HG03280 (cell line): Measurements from ENCODE around the gene WDR33.

Experiments used
- ATAC-seq: cut with Tn5 transposase; IDR thresholded peaks from one replicate; pipeline ENCODE4 v1.9.1; 2021; ENCODE audit warnings: mild to moderate bottlenecking, moderate library complexity; ENCODE audit not compliant: unreplicated experiment

The WDR33 gene

DNA sequence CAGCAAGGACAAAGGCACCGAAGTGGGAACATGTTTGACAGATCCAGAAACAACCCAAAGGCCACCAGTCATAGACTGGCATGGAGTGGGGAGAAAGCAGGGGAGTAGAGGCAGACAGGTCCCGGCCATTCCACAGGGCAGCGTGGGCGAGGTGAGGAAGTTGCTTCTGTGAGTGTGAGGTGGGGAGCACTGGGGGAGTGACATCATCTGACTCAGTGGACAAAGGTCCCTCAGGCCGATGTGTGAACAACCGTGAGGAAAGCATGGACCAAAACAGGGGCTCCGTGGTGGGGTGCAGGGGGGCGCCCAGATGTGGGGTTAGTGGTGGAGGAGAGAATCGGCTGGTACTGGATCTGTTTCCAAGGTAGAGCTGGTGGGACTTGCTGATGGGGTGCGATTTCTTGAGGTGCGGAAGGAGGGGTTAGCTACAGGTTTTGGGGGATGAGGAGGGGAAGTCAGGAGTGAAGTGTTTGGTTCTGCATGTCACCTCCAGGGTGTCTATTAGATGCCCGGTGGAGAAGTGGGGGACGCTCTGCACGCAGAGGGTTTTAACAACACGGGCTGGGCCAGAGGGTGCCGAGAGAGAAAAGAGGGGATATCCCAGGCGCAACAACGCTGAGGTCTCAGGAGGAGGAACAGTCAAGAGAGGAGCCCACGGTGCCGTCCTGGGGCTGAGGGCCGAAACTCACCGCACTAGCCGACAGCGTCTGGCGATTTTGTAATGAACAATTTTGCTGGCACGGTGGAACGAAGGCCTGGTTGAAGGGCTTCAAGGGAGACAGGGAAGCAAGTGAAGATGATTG lies 112.2 kb downstream of the WDR33 start:
- no peak for ATAC-seq

DNA sequence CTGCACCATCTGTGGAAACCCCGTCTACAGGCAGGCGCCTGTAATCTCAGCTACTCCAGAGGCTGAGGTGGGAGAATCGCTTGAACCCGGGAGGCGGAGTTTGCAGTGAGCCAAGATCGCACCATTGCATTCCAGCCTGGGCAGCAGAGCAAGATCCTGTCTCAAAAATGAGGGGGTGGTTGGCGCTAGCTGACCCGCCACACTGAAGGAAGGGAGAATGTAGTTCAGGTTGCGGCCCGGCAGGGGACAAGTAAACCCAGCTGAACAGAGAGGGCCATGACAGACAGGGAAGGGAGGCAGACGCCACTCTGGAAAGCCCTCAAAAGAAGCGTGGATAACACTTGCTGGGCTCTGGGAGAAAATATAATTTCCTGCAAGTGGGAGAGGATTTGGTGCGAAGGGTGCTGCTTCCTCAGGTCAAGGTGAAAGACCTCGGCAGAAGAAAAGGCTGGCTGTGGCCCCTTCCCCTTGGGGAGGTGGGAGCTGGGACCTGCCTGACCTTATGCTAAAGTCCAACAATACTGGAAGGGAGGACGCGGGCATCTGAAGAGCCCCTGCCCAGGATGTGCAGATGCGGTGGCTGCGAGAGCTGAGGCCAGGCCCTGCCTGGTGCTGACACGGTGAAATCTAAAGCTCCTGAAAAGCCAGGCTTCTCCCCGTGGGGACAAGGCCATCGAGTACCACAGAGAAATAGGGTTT lies 113.3 kb downstream of the WDR33 start:
- no peak for ATAC-seq

DNA sequence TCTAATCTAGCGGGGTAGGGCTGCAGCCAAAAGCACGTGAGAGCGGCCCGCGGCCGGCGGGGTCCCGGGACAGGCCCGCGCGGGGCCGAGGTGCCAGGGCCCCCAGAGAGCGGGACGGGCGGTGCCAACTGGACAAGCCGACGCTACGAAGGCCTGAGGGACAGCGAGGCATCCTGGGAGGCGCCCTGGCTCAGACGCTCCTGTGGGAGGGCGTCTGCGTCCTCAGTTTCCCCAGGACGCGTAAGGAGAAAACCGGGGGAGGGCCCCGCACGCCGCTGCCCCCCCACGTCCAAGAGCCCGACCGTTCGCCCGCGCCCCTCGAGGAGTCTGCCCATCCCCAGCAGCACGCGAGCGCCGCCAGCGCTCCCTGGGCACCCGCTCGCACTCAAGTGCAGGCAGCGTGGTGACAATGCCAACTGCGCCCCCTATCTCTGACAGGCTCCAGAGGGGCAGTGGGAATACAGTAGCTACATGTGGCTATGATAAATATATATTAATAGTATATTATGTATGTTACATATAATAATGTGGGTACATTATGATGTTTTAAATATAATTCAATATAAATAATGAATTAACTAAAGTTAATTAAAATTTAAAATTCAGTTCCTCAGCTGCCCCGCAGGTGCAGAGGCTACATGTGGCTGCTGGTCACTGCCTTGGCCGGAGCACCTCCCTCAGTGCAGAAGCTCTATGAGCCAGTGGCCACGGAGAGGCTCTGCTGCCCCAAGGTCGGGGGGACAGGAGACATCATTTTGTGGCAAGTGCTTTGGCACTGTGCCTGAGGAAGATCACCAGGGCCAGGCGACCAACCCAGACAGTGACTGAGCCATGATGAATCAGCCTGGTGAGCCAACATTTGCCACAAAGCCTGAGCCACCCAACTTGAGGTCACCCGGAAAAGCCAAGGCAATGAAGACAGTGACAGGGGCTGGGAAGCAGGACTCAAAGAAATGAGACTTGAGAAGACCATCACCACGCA lies 115.2 kb downstream of the WDR33 start:
- ATAC-seq: no peak

- no peak for ATAC-seq
Measured at GRCh38 chr2:127694986-127695385, 116.0 kb downstream of the WDR33 start.

DNA sequence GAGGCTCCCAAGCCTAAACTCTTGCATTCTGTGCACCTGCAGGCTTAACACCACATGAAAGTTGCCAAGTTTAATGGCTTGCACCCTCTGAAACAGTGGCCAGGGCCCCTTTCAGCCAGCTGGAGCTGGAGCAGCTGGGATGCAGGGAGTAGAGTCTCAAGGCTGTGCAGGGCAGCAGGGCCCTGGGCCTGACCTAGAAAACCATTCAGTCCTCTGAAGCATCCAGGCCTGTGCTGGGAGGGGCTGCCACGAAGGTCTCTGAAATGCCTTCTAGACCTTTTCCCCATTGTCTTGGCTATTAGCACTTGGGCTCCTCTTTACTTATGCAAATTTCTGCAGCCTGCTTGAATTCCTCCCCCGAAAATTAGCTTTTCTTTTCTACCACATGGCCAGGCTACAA lies 120.3 kb downstream of the WDR33 start:
- ATAC-seq: no peak

DNA sequence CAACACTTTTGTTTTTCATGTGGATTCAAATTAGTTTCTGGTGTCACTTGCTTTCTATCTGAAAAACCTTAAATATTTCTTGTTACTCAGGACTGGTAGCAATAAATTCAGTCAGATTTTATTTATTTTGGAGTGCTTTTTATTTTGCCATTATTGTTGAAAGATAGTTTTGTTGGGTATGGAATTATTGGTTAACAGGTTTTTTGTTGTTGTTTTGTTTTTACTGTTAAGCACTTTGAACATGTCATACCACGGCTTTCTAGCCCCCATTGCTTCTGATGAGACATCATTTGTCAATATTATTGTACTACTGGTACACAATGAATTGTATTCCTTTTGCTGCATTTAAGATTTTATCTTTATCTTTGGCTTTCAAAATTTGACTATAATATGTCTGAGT lies 122.6 kb downstream of the WDR33 start:
- no peak for ATAC-seq

GRCh38 chr2:127685410-127686080 lies 125.4 kb downstream of the WDR33 start:
- ATAC-seq: no peak

GRCh38 chr2:127683757-127684156 lies 127.2 kb downstream of the WDR33 start:
- ATAC-seq: no peak

DNA sequence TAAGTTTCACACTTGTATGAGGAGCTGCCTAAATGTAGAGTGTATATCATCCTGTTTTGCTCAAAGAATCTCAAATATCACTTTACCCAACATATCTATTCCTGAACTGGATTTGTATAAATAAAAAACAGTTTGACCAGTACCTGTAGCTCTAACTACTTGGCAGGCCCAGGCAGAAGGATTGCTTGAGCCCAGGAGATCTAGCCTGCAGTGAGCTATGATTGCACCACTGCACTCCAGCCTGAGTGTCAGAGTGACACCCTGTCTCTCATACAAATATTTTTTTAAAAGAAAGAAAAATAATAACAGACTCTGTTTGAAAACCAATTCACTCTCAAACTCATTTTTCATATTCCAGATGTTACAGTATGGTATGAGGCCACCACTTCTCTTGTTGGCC lies 127.9 kb downstream of the WDR33 start:
- ATAC-seq: no peak

DNA sequence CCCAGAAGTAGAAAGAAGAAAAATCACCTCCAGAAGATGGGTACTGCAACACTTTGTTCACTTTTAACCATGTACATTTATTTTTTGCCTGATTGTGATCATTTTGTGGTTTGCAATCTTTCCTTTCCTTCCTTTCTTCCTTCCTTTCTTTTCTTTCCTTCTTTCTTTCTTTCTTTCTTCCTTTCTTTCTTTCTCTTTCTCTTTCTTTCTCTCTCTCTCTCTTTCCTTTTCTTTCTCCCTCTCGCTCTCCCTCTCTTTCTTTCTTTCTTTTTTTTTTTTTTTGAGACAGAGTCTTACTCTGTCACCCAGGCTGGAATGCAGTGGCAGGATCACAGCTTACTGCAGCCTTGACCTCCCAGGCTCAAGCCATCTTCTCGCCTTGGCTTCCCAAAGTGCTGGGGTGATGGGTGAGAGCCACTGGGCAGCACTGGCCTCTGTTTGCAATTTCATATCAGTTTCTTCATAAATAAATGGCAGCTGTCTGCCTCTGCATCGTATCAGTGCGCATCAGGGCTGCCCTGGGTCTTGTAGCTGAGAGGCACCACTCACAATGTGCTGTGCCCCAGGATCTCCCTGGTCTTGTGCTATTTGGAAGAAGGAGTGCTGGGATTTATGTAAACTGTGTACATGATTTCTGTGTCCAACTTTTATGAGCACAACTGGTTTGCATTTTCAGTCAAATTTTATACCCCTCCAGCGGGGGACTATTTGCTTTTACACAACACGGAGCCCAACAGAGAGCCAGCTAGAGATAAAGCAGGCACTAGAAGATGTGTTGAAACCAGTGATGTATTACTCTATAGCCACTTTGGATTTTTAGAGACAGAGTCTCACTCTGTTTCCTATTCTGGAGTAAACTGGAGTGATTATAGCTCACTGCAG lies 128.8 kb downstream of the WDR33 start:
- no peak for ATAC-seq

GRCh38 chr2:127681288-127681804 lies 129.6 kb downstream of the WDR33 start:
- ATAC-seq: no peak

- ATAC-seq: no peak
Measured at GRCh38 chr2:127680706-127681287, 130.2 kb downstream of the WDR33 start.

- no peak for ATAC-seq
Measured at GRCh38 chr2:127679680-127680361, 131.2 kb downstream of the WDR33 start.

DNA sequence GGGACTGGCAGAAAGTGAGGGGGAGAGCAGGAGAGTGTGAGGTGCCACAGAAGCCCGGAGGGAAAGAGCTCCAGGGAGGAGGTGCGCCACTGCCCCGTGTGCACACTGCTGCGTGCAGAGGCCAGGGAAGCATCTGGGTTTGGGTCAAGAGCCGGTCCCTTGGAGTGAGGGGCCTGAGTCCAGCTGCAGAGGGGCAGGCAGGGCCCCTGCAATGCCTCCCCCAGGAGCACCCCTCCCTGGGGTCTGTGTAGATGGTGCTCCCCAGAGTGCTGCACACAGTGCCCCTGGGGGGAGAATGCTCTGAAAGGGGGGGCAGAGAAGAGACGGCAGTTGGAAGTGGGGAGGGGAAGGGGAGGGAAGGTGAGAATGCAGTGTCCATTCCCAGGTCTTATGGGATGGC lies 132.0 kb downstream of the WDR33 start:
- no peak for ATAC-seq

GRCh38 chr2:127678531-127678930 lies 132.4 kb downstream of the WDR33 start:
- no peak for ATAC-seq

DNA sequence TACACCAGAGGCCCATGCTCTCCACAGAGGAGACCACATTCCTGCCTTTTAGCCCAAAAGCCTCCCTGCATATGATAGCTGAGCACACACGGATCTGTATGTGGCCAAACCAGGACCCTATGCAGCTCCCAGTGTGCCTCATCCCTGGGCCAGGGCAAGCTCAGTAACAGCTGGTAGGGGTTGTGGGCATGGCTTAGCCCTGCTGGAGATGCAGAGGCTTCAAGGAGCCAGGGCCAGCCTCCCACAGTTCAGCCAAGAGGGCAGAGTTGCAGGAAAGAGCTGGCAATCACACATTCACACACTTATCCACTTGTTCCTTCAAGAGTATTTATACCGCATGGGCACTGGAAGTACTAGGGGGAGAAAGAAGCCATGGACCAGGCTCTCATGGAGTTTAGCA lies 134.1 kb downstream of the WDR33 start:
- no peak for ATAC-seq

DNA sequence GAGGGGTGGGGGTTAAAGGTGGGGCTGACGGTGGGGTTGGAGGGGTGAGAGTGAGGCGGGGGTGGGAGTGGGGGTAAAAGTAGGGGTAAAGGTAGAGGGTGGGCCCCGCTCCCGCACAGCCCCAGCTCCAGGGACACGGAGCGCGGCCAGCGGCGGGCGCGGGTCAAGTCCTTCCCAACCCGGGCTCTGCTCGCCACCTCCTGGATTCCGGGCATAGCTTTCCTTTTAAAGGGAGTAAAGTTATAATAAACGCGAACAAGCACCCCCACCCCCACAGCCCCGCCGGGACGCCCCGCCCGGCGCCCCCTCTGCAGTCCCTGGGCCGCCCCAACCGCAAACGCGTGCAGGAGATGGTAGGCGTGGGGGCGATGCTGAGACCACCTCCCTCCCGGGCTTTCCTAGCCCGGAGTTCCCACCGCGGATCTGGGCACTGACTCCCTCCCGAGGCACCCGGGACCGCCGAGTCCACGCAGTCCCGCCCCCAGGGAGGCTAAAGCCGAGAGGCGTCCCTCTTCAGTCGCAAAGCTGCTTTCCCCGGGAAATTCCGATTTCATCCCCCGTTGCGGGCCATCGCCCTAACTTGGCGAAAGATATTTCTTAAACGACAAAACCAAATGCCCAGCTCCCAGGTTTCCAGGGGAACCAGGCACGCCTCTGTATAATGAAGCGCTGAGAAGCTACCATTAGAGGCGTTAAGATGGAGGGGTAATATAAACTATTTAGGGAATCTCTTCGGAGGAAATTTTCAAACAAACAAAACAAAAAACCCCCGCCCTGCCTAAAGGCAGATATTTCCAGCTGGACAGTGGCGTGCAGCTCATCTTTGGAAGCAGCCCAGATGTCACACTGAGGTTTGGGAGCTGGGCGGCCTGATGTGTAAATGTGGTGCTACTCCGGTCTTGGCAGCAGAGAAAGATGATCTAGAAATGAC lies 135.4 kb downstream of the WDR33 start, which contains the start of gene LIMS2:
Gene LIMS2, minus strand, starts transcription at position 200 of the 931 bp plus-strand sequence. CDS start 506 bp downstream, outside the sequence.
- no peak for ATAC-seq
